KMS-11 (cell line): ENCODE results near the gene AGAP1.

Experiments used
- H2AFZ ChIP-seq: fragments of 200-600 bp; sonication (generic); 2 replicates; pipeline ENCODE4 v1.6.1; 2016; ENCODE audit warnings: antibody characterized with exemption, mixed run types, low read depth
- H3K27ac ChIP-seq: fragments of 200-600 bp; sonication (generic); 2 replicates; pipeline ENCODE4 v1.6.1; 2016; ENCODE audit warnings: mild to moderate bottlenecking, mixed run types
- H3K27me3 ChIP-seq: fragments of 200-600 bp; sonication (generic); 2 replicates; pipeline ENCODE4 v1.6.1; 2017; ENCODE audit warnings: mild to moderate bottlenecking, low read depth, mixed run types, moderate library complexity; ENCODE audit not compliant: insufficient read depth
- H3K36me3 ChIP-seq: fragments of 200-600 bp; sonication (generic); 2 replicates; pipeline ENCODE4 v1.6.1; 2017; ENCODE audit warnings: mild to moderate bottlenecking, mixed run types; ENCODE audit not compliant: insufficient read depth
- H3K4me1 ChIP-seq: fragments of 200-600 bp; sonication (generic); 2 replicates; pipeline ENCODE4 v1.6.1; 2016; ENCODE audit warnings: mild to moderate bottlenecking, low read depth, mixed run types; ENCODE audit not compliant: poor library complexity, severe bottlenecking
- H3K4me2 ChIP-seq: fragments of 200-600 bp; sonication (generic); 2 replicates; pipeline ENCODE4 v1.7.0; 2016; ENCODE audit warnings: mild to moderate bottlenecking, mixed run types
- H3K4me3 ChIP-seq: fragments of 200-600 bp; sonication (generic); IDR thresholded peaks from 2 replicates; pipeline ENCODE4 v1.6.1; 2017; ENCODE audit warnings: low read depth, low read length, mixed read lengths; ENCODE audit not compliant: insufficient read depth
- H3K79me2 ChIP-seq: fragments of 200-600 bp; sonication (generic); 2 replicates; pipeline ENCODE4 v1.6.1; 2016; ENCODE audit warnings: low read depth, mixed run types; ENCODE audit not compliant: insufficient read depth
- H3K9ac ChIP-seq: fragments of 200-600 bp; sonication (generic); 2 replicates; pipeline ENCODE4 v1.6.1; 2016; ENCODE audit warnings: mild to moderate bottlenecking, mixed run types
- H4K20me1 ChIP-seq: fragments of 200-600 bp; sonication (generic); 2 replicates; pipeline ENCODE4 v1.6.1; 2016; ENCODE audit warnings: mild to moderate bottlenecking, mixed run types; ENCODE audit not compliant: insufficient read depth
- CTCF ChIP-seq: fragments of 200-600 bp; sonication (generic); conservative IDR thresholded peaks from 2 replicates; pipeline ENCODE4 v1.6.1; 2017; ENCODE audit warnings: low read depth, mild to moderate bottlenecking, antibody characterized with exemption, low read length, moderate library complexity, mixed read lengths

AGAP1 gene

GRCh38 chr2:235692076-235692475, 198.2 kb downstream of the AGAP1 start:
- no peak overlapping the region for H3K4me3 ChIP-seq
- no peaks in the 10 kb centered on the region for H3K4me1 ChIP-seq
- H3K27me3 ChIP-seq, result no peaks in the 10 kb centered on the region
- no peaks in the 10 kb centered on the region for H3K36me3 ChIP-seq
- H3K9ac ChIP-seq, result no peak overlapping the region
- no peaks in the 10 kb centered on the region for H4K20me1 ChIP-seq
- no peak for TF ChIP-seq CTCF
- H3K27ac ChIP-seq, result no peak overlapping the region
- no peak overlapping the region for H2AFZ ChIP-seq
- H3K79me2 ChIP-seq, result peaks cover 22% of the 10 kb centered on the region; the same call in 1 of the 2 replicates
- H3K4me2 ChIP-seq, result no peak overlapping the region

- no peak overlapping the region for H3K4me2 ChIP-seq
- no peak overlapping the region for H3K4me3 ChIP-seq
- peaks cover 28% of the 10 kb centered on the region; the same call in 1 of the 2 replicates for H3K79me2 ChIP-seq
- no peak for TF ChIP-seq CTCF
- no peaks in the 10 kb centered on the region for H3K4me1 ChIP-seq
- H3K27me3 ChIP-seq, result no peaks in the 10 kb centered on the region
- H4K20me1 ChIP-seq, result no peaks in the 10 kb centered on the region
- H2AFZ ChIP-seq, result no peak overlapping the region
- H3K27ac ChIP-seq, result no peak overlapping the region
- no peak overlapping the region for H3K9ac ChIP-seq
- no peaks in the 10 kb centered on the region for H3K36me3 ChIP-seq
Measured at GRCh38 chr2:235692671-235693171, 198.9 kb downstream of the AGAP1 start.

- H3K4me2 ChIP-seq, result no peak overlapping the region
- TF ChIP-seq CTCF, result no peak
- H3K27me3 ChIP-seq, result no peaks in the 10 kb centered on the region
- H3K4me1 ChIP-seq, result peaks cover 2% of the 10 kb centered on the region
- H3K4me3 ChIP-seq, result no peak overlapping the region
- no peak overlapping the region for H2AFZ ChIP-seq
- no peak overlapping the region for H3K27ac ChIP-seq
- no peaks in the 10 kb centered on the region for H4K20me1 ChIP-seq
- no peaks in the 10 kb centered on the region for H3K36me3 ChIP-seq
- no peak overlapping the region for H3K9ac ChIP-seq
- peaks cover 33% of the 10 kb centered on the region; the same call in 1 of the 2 replicates for H3K79me2 ChIP-seq
Measured at GRCh38 chr2:235693279-235693678, 199.4 kb downstream of the AGAP1 start.

GRCh38 chr2:235694721-235695601, 201.1 kb downstream of the AGAP1 start:
- no peak overlapping the region for H2AFZ ChIP-seq
- TF ChIP-seq CTCF, result no peak
- H3K27ac ChIP-seq, result no peak overlapping the region
- H3K9ac ChIP-seq, result no peak overlapping the region
- no peaks in the 10 kb centered on the region for H3K36me3 ChIP-seq
- H3K4me1 ChIP-seq, result peaks cover 5% of the 10 kb centered on the region
- H3K79me2 ChIP-seq, result peaks cover 44% of the 10 kb centered on the region; the same call in 1 of the 2 replicates
- H3K4me3 ChIP-seq, result no peak overlapping the region
- no peaks in the 10 kb centered on the region for H3K27me3 ChIP-seq
- no peak overlapping the region for H3K4me2 ChIP-seq
- H4K20me1 ChIP-seq, result no peaks in the 10 kb centered on the region
